GM21737 (cell line): ENCODE data around the gene RPS18.

Experiments used
- ATAC-seq: cut with Tn5 transposase; IDR thresholded peaks from one replicate; pipeline ENCODE4 v1.9.1; 2021; ENCODE audit warnings: mild to moderate bottlenecking, moderate library complexity; ENCODE audit not compliant: unreplicated experiment

Gene RPS18

GRCh38 chr6:33314515-33314942 is 42.7 kb downstream of the RPS18 start:
- ATAC-seq, result no peak

- ATAC-seq, result no peak
Measured at GRCh38 chr6:33314943-33315792, 43.3 kb downstream of the RPS18 start.

DNA sequence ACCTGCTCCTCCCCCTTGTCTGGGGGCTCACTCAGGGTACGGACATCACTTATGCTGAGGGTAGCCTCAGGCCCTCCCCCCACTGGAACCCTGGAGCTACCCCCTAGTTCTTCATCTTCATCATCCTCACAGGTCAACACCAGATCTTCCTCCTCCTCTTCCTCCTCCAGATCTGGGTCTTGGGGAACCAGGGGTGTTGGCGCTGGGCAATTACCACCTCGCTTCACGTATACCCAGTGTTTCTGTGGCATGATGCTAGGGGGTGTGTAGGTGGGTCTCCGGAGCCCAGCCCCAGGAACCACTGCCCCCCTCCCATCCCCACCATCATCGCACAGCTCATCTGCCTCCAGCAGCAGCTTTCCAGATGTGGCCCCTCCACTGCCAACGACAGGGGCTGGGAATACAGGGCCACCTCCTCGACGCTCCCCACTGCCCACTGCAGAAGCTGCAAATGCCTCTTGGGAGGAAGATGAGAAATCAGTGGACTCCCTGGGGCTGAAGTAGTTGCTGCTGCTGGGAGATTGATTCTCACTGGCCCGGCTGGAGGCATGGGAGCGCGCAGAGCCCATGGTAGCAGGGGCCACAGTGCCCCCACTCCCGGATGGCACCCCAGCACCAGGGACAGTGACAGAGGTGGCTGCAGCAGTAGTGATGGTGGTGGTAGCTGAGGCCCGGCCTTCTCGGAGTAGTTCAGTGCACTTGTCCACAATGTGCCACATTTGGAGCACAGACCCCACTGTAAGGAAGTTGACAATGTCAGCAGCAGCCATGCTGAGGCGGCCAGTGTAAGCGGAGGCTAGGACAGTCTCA is 44.1 kb downstream of the RPS18 start:
- ATAC-seq, result no peak

DNA sequence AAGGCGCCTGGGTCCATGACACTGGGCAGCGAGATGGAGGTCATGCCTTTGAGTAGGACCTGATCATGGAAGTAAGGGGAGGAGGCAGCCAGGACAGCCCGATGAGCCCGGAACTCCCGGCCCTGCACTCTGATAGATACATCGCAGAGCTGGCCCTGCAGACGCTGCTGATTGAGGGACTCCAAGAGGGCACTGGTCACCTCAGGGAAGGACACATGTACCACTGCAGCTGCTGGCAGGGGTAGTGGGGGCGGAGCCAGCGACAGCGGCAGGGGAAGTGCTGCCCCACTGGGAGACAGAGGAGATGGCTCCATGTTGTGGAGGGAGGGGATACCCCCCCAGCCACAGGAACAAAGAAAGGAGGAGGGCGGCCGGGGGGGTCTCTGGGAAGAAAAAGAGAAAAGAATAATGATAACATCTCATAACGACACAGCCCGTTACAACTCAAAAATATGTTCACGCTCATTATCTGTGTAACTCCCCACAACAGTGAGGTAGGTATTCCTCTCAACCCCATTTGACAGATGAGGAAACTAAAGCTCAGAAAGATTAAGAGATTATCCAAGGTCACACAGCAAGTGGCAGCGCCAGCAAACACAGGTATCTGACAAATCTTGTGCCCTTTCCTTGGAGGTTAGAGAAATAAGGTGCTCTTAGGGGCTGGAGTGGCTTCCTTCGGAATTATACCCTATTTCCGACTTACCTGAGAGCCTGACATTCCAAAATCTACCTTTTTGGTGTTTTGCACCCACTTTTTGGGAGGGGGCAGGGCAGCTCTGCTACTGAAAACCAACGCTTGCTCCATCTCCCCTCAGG is 44.9 kb downstream of the RPS18 start:
- ATAC-seq, result no peak

GRCh38 chr6:33317419-33317668 is 45.5 kb downstream of the RPS18 start:
- ATAC-seq, result no peak

GRCh38 chr6:33317669-33318425 is 46.0 kb downstream of the RPS18 start, which contains the start of gene ZBTB22:
Gene ZBTB22, minus strand, starts transcription at chr6:33317744. Its CDS starts 828 bp downstream, at chr6:33316916.
- ATAC-seq, result peak; percentile 43

DNA sequence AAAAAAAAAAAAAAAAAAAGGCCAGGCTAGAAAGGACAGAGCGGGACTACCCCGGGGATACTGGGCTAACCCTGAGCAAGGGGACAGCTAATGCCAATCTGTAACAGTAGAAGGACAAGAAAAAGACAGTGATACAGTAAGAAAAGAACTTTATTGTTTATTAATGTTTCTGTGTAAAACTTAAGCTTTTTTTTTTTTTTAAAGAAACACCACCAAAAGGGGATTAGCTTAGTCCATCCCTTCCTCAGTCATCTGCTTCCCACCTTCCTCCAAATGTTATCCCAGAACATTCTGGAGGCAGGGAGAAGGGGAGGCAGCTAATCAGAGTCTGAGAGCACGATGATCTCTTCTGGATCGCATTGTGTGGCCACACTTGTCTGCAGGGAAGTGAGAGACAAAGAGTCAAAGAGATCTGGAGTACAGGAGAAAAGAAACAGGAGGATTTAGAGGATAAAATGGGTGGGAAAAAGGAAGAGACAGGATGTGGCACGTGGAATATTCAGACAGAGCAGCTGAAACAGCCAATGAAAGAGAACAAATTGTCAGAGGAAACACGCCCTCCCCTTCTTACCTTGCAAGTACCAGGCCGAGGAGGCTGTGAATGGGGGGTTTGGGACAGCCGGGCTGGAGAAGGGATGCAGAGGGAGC is 46.7 kb downstream of the RPS18 start:
- ATAC-seq, result no peak

GRCh38 chr6:33319939-33320314 is 48.1 kb downstream of the RPS18 start:
- ATAC-seq, result no peak

DNA sequence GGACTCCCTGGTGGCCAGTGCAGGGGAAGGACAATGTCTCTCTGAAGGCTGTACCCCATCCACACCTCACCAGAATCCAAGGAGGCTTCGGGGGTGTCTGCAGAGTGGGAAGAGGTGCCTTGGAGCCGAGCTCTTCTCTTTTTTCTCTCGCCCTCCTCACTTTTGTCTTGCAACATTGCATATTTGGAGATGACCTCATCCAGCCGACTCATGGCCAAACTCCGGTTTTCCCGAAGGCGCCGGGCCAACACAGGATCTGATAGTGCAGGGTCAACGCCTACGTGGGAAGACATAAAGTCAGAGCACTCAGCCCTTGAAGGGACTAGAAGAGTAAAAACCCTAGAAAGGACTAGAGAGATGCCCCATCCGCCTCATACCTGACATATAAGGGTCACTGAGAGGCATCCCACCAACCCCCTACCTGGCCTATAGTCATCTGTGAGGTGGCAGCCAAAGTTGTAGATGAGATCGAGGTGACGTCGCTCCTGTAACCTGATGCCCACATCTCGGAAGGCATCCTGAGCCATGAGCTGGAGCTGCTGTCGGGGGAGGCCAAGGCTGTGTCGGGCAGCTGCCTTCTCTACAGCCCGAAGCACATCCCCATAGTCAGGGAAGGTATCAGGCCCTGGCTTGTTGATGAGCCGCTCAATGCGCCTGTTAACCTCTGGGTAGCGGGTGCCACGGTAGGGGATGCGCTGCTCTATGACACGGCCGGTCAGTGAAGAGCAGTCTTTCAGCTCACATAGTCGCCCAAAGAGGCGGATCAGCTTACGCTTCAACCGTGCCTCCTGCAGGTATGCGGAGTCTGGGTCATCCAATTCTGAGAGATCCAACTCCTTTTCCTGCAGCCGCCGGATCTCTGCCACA is 48.7 kb downstream of the RPS18 start:
- no peak for ATAC-seq

- ATAC-seq, result no peak
Measured at GRCh38 chr6:33321227-33321626, 49.4 kb downstream of the RPS18 start.

DNA sequence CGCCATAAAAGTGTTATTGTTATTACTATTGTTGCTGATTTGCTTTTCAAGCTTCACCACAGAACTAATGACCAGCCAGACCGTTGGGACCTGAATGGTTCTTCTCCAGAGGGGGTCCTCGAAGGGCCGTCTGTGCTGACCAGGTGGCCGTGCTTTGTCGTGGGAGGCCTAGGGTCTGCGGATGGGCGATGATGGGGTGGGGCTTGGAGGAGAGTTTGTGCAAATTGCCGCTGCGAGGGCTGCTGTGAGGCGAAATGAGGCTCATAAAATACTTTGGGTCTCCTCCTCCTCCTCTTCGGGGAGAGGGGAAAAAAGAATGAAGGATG is 51.7 kb downstream of the RPS18 start:
- ATAC-seq, result no peak

DNA sequence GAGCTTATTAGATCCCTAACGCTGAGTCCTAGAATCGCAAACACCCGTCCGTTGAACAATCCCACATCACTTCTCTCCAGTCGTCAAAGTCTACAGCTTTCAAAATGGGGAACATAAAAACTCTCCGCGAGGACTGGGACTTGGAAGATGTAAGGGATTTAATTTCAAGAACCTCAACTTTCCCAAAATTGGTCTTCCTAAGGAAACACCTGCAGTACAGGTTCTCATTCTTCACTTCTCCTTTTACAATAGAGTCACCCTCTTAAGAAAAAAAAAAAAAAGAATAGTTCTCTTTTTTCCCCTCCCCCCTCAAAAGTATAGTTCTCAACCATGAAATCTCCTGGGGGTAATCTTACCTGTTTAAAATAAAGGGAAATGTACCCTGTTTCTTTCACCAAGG is 52.2 kb downstream of the RPS18 start:
- ATAC-seq, result no peak
